ENCODE measurements around the gene MYO7A. TPM values are rescaled to one million over a fixed set of nuclear protein-coding genes. Genes with fewer than 3 reads are reported as not detected.

Gene MYO7A
- total RNA-seq, 2 experiments from 2014 or later = not detected

- Mint-ChIP-seq H3K27me3 (ENCODE audit: low read depth) (peaks cover 4% of the 10 kb centered on the region), H3K36me3 (ENCODE audit: low read depth) (no peaks in the 10 kb centered on the region), H3K4me3 (no peak overlapping the region), H3K27ac (no peak overlapping the region), H3K4me1 (ENCODE audit: low read depth) (no peaks in the 10 kb centered on the region), H3K9me3 (ENCODE audit: insufficient read depth) (no peaks in the 10 kb centered on the region)
- ChIA-PET POLR2A (no interaction called here), CTCF (interaction anchor here (0.7 to 6.5 kb wide), 22 partner anchors 8 to 443 kb away, joined by 3 to 143 read pairs (median 4); partner anchors contain the start of gene MYO7A)
- ATAC-seq (no peak), DNase-seq (no peak)
Observed at GRCh38 chr11:77187111-77187750, 59.2 kb downstream of the MYO7A start.

GRCh38 chr11:77187776-77188632 is 60.0 kb downstream of the MYO7A start:
- H3K9me3 Mint-ChIP-seq (ENCODE audit: insufficient read depth) = no peaks in the 10 kb centered on the region

DNA sequence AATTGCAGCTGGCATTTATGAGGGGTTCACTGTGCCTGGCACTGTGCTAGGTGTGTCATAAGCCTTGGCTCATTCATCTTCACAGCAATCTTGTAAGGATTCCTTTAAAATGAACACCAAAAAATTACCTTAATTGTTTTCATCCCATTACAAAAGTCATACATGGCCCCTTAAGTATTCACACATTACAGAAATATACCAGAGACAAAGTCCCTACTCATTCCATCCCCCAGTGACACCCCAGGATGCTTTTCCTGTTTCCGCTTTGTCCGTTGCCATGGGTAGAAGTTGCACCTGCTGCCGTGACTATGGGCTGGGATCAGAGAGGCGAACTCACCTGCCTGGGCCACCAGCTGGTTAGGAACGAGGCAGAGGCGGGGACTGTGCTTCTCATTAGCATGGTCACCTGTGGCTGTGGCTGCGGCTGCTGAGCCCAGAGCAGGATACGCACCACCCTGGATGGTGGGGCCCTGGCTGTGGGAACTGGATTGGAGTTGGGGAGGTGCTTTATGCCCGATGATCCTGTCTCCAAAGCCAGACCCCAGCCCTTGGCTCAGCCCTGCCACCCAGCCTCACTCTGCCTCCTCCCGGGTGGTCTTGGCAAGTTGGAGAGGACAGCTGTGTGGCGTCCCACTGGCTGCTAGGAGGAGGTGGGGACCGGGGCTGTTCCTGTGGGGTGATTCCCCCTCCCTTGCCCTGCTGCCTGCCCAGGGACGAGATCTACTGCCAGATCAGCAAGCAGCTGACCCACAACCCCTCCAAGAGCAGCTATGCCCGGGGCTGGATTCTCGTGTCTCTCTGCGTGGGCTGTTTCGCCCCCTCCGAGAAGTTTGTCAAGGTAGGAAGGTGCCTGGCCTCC is 60.8 kb downstream of the MYO7A start:
- ATAC-seq = no peak
- Mint-ChIP-seq H3K9me3 (ENCODE audit: insufficient read depth) (no peaks in the 10 kb centered on the region), H3K4me3 (no peak overlapping the region), H3K27ac (no peak overlapping the region), H3K4me1 (ENCODE audit: low read depth) (no peaks in the 10 kb centered on the region), H3K27me3 (ENCODE audit: low read depth) (peaks cover 4% of the 10 kb centered on the region), H3K36me3 (ENCODE audit: low read depth) (no peaks in the 10 kb centered on the region)
- ChIA-PET POLR2A (no interaction called here), CTCF (interaction anchor here (0.6 to 6.5 kb wide), 13 partner anchors 8 to 441 kb away, joined by 3 to 143 read pairs (median 5); partner anchors contain the start of gene MYO7A)
- DNase-seq = no peak

More at GRCh38 chr11:77187776-77188632, 60.0 kb downstream of the MYO7A start:
- ChIA-PET CTCF (interaction anchor here (0.6 to 6.5 kb wide), 22 partner anchors 8 to 442 kb away, joined by 3 to 143 read pairs (median 5); partner anchors contain the start of gene MYO7A), POLR2A (no interaction called here)
- ATAC-seq (peak; percentile 83), DNase-seq (peak; percentile 83)
- Mint-ChIP-seq H3K27me3 (ENCODE audit: low read depth) (peaks cover 4% of the 10 kb centered on the region), H3K36me3 (ENCODE audit: low read depth) (no peaks in the 10 kb centered on the region), H3K27ac (no peak overlapping the region), H3K4me1 (ENCODE audit: low read depth) (no peaks in the 10 kb centered on the region), H3K4me3 (no peak overlapping the region)

- ATAC-seq (no peak), DNase-seq (no peak)
- no peaks in the 10 kb centered on the region for H3K9me3 Mint-ChIP-seq (ENCODE audit: insufficient read depth)
- ChIA-PET POLR2A (no interaction called here), CTCF (interaction anchor here (5.1 to 6.5 kb wide), 2 partner anchors 60 to 359 kb away, joined by 28 to 143 read pairs; partner anchors contain the start of gene MYO7A)
- H3K4me1 Mint-ChIP-seq (ENCODE audit: low read depth) = no peaks in the 10 kb centered on the region
- H3K27ac Mint-ChIP-seq = no peak overlapping the region
- no peaks in the 10 kb centered on the region for H3K36me3 Mint-ChIP-seq (ENCODE audit: low read depth)
- H3K27me3 Mint-ChIP-seq (ENCODE audit: low read depth) = peaks cover 4% of the 10 kb centered on the region
- no peak overlapping the region for H3K4me3 Mint-ChIP-seq
Observed at GRCh38 chr11:77189588-77190210, 61.7 kb downstream of the MYO7A start.

GRCh38 chr11:77190331-77191075 is 62.5 kb downstream of the MYO7A start:
- Mint-ChIP-seq H3K36me3 (ENCODE audit: low read depth) (no peaks in the 10 kb centered on the region), H3K4me3 (no peak overlapping the region), H3K9me3 (ENCODE audit: insufficient read depth) (no peaks in the 10 kb centered on the region), H3K27me3 (ENCODE audit: low read depth) (peaks cover 4% of the 10 kb centered on the region), H3K4me1 (ENCODE audit: low read depth) (no peaks in the 10 kb centered on the region), H3K27ac (no peak overlapping the region)
- ChIA-PET CTCF (interaction anchor here (0.9 to 6.5 kb wide), 3 partner anchors 61 to 358 kb away, joined by 3 to 143 read pairs (median 28); partner anchors contain the start of gene MYO7A), POLR2A (no interaction called here)
- ATAC-seq (no peak), DNase-seq (no peak)

- Mint-ChIP-seq H3K4me1 (ENCODE audit: low read depth) (no peaks in the 10 kb centered on the region), H3K27ac (no peak overlapping the region), H3K9me3 (ENCODE audit: insufficient read depth) (no peaks in the 10 kb centered on the region), H3K4me3 (no peak overlapping the region), H3K36me3 (ENCODE audit: low read depth) (no peaks in the 10 kb centered on the region), H3K27me3 (ENCODE audit: low read depth) (peaks cover 3% of the 10 kb centered on the region)
- ATAC-seq (no peak), DNase-seq (no peak)
- ChIA-PET POLR2A (no interaction called here), CTCF (interaction anchor here (0.9 kb wide), 1 partner anchor 64 kb away, joined by 3 read pairs; no protein-coding TSS in a partner anchor)
Observed at GRCh38 chr11:77191429-77191822, 63.4 kb downstream of the MYO7A start.

GRCh38 chr11:77191823-77192495 is 63.9 kb downstream of the MYO7A start:
- ATAC-seq = peak; percentile 78
- no peaks in the 10 kb centered on the region for H3K9me3 Mint-ChIP-seq (ENCODE audit: insufficient read depth)
- DNase-seq = peak; percentile 68
- no peak overlapping the region for H3K4me3 Mint-ChIP-seq
- H3K27me3 Mint-ChIP-seq (ENCODE audit: low read depth) = no peaks in the 10 kb centered on the region
- no peaks in the 10 kb centered on the region for H3K4me1 Mint-ChIP-seq (ENCODE audit: low read depth)
- ChIA-PET CTCF (no interaction called here), POLR2A (no interaction called here)
- no peak overlapping the region for H3K27ac Mint-ChIP-seq
- no peaks in the 10 kb centered on the region for H3K36me3 Mint-ChIP-seq (ENCODE audit: low read depth)

GRCh38 chr11:77193167-77193566 is 65.1 kb downstream of the MYO7A start:
- ChIA-PET POLR2A (no interaction called here), CTCF (interaction anchor here (1.4 to 3.9 kb wide), 2 partner anchors 102 to 355 kb away, joined by 3 to 16 read pairs; no protein-coding TSS in a partner anchor)
- no peak for ATAC-seq
- no peaks in the 10 kb centered on the region for H3K9me3 Mint-ChIP-seq (ENCODE audit: insufficient read depth)
- no peak for DNase-seq
- no peak overlapping the region for H3K4me3 Mint-ChIP-seq
- H3K36me3 Mint-ChIP-seq (ENCODE audit: low read depth) = no peaks in the 10 kb centered on the region
- H3K27me3 Mint-ChIP-seq (ENCODE audit: low read depth) = no peaks in the 10 kb centered on the region
- no peak overlapping the region for H3K27ac Mint-ChIP-seq
- H3K4me1 Mint-ChIP-seq (ENCODE audit: low read depth) = no peaks in the 10 kb centered on the region

- DNase-seq (no peak), ATAC-seq (no peak)
- Mint-ChIP-seq H3K9me3 (ENCODE audit: insufficient read depth) (no peaks in the 10 kb centered on the region), H3K4me1 (ENCODE audit: low read depth) (no peaks in the 10 kb centered on the region), H3K27me3 (ENCODE audit: low read depth) (no peaks in the 10 kb centered on the region), H3K36me3 (ENCODE audit: low read depth) (no peaks in the 10 kb centered on the region), H3K27ac (no peak overlapping the region), H3K4me3 (no peak overlapping the region)
- ChIA-PET CTCF (interaction anchor here (0.7 to 3.9 kb wide), 5 partner anchors 67 to 426 kb away, joined by 3 to 16 read pairs (median 3); partner anchors contain the start of gene MYO7A), POLR2A (no interaction called here)
Observed at GRCh38 chr11:77193911-77194830, 66.1 kb downstream of the MYO7A start.

Data from activated CD8-positive, alpha-beta T cell treated with anti-CD3 and anti-CD28 coated beads, Interleukin-2, amount 10 ng/mL, durations not matched to agents 7 days and 5 days (primary cell).